ENCODE data around the gene TKT. TPM values are rescaled to one million over a fixed set of nuclear protein-coding genes. Genes with fewer than 3 reads are reported as not detected.

Gene TKT
- polyA plus RNA-seq, 1 donor from 2014 or later: 194 TPM

DNA sequence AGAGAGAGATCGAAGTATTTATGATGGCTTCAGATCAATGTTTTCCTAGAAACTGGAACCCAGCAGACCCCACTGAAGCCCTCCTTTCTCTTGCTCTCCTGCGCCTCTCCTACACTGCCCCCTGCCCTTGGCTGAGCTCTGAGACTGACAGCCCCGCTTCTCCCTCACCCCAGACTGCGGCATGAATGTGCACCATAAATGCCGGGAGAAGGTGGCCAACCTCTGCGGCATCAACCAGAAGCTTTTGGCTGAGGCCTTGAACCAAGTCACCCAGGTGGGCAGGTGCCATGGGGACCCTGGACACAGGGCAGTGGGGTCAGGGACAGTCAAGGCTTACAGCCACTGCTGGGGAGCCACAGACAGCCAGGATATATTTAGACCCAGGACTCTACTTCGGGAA is 71.1 kb downstream of the TKT start:
- no peaks in the 10 kb centered on the region for H3K36me3 ChIP-seq (ENCODE audit: insufficient read depth, low read length)
- H3K9ac ChIP-seq (ENCODE audit: low read length): no peak overlapping the region
- no peaks in the 10 kb centered on the region for H4K20me1 ChIP-seq (ENCODE audit: insufficient read depth)
- H3K9me3 ChIP-seq (ENCODE audit: low read length): no peaks in the 10 kb centered on the region
- no peaks in the 10 kb centered on the region for H3K79me2 ChIP-seq (replicated peaks; ENCODE audit: insufficient read depth, low read length)
- no peaks in the 10 kb centered on the region for H3K27me3 ChIP-seq (ENCODE audit: insufficient read depth, low read depth, low read length)
- H3K4me3 ChIP-seq (ENCODE audit: low read length): no peak overlapping the region
- no peak for TF ChIP-seq POLR2AphosphoS5 (IDR thresholded peaks at IDR 0.05)
- TF ChIP-seq, protein P1, sequence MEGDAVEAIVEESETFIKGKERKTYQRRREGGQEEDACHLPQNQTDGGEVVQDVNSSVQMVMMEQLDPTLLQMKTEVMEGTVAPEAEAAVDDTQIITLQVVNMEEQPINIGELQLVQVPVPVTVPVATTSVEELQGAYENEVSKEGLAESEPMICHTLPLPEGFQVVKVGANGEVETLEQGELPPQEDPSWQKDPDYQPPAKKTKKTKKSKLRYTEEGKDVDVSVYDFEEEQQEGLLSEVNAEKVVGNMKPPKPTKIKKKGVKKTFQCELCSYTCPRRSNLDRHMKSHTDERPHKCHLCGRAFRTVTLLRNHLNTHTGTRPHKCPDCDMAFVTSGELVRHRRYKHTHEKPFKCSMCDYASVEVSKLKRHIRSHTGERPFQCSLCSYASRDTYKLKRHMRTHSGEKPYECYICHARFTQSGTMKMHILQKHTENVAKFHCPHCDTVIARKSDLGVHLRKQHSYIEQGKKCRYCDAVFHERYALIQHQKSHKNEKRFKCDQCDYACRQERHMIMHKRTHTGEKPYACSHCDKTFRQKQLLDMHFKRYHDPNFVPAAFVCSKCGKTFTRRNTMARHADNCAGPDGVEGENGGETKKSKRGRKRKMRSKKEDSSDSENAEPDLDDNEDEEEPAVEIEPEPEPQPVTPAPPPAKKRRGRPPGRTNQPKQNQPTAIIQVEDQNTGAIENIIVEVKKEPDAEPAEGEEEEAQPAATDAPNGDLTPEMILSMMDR (IDR thresholded peaks at IDR 0.05; ENCODE audit: poor library complexity, severe bottlenecking): no peak
- TF ChIP-seq MXI1 (conservative IDR thresholded peaks at IDR 0.05; ENCODE audit: poor library complexity, severe bottlenecking): no peak
- TF ChIP-seq TAF1 (IDR thresholded peaks at IDR 0.05; ENCODE audit: low read depth): no peak
- TF ChIP-seq SMC3 (conservative IDR thresholded peaks at IDR 0.05; ENCODE audit: poor library complexity): no peak
- TF ChIP-seq EP300 (conservative IDR thresholded peaks at IDR 0.05; ENCODE audit: poor library complexity, severe bottlenecking): no peak
- no peak for TF ChIP-seq RAD21 (conservative IDR thresholded peaks at IDR 0.05)
- TF ChIP-seq, protein P2, sequence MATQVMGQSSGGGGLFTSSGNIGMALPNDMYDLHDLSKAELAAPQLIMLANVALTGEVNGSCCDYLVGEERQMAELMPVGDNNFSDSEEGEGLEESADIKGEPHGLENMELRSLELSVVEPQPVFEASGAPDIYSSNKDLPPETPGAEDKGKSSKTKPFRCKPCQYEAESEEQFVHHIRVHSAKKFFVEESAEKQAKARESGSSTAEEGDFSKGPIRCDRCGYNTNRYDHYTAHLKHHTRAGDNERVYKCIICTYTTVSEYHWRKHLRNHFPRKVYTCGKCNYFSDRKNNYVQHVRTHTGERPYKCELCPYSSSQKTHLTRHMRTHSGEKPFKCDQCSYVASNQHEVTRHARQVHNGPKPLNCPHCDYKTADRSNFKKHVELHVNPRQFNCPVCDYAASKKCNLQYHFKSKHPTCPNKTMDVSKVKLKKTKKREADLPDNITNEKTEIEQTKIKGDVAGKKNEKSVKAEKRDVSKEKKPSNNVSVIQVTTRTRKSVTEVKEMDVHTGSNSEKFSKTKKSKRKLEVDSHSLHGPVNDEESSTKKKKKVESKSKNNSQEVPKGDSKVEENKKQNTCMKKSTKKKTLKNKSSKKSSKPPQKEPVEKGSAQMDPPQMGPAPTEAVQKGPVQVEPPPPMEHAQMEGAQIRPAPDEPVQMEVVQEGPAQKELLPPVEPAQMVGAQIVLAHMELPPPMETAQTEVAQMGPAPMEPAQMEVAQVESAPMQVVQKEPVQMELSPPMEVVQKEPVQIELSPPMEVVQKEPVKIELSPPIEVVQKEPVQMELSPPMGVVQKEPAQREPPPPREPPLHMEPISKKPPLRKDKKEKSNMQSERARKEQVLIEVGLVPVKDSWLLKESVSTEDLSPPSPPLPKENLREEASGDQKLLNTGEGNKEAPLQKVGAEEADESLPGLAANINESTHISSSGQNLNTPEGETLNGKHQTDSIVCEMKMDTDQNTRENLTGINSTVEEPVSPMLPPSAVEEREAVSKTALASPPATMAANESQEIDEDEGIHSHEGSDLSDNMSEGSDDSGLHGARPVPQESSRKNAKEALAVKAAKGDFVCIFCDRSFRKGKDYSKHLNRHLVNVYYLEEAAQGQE (IDR thresholded peaks at IDR 0.05; ENCODE audit: borderline replicate concordance): no peak
- no peak for TF ChIP-seq EZH2 (IDR thresholded peaks at IDR 0.05; ENCODE audit: borderline replicate concordance, insufficient read depth, low read length, poor library complexity, severe bottlenecking)
- no peaks in the 10 kb centered on the region for H3K9me2 ChIP-seq (ENCODE audit: insufficient read depth, low read length)
- H3K4me2 ChIP-seq (ENCODE audit: low read length): no peak overlapping the region
- H3F3A ChIP-seq (ENCODE audit: insufficient read depth, low read length, poor library complexity, severe bottlenecking): no peaks in the 10 kb centered on the region
- no peak overlapping the region for H3K27ac ChIP-seq (ENCODE audit: low read length)
- no peak overlapping the region for H2AFZ ChIP-seq (ENCODE audit: low read depth, low read length)

DNA sequence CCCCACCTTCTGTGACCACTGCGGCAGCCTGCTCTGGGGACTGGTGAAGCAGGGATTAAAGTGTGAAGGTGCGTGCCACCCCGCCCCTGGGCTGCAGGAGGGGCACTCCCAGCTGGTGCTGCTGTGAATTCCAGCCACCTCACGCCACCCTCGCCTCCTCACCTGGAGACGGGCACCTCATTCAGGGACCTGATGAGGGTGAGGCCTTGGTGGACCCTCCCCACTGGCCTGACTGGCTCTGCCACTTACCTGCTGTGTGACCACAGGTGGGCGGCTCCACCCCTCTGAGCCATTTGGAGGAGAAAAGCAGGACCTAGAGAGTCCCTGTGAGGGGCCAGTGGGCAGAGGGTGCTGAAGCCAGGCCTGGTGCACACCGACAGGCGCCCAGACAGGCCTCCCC is 72.3 kb downstream of the TKT start:
- H3K9me2 ChIP-seq (ENCODE audit: insufficient read depth, low read length): no peaks in the 10 kb centered on the region
- H2AFZ ChIP-seq (ENCODE audit: low read depth, low read length): no peak overlapping the region
- H3K36me3 ChIP-seq (ENCODE audit: insufficient read depth, low read length): no peaks in the 10 kb centered on the region
- no peaks in the 10 kb centered on the region for H3K9me3 ChIP-seq (ENCODE audit: low read length)
- H3K9ac ChIP-seq (ENCODE audit: low read length): no peak overlapping the region
- H3K4me3 ChIP-seq (ENCODE audit: low read length): no peak overlapping the region
- H3K4me2 ChIP-seq (ENCODE audit: low read length): no peak overlapping the region
- H3K79me2 ChIP-seq (replicated peaks; ENCODE audit: insufficient read depth, low read length): no peaks in the 10 kb centered on the region
- TF ChIP-seq MXI1 (conservative IDR thresholded peaks at IDR 0.05; ENCODE audit: poor library complexity, severe bottlenecking): no peak
- TF ChIP-seq EZH2 (IDR thresholded peaks at IDR 0.05; ENCODE audit: borderline replicate concordance, insufficient read depth, low read length, poor library complexity, severe bottlenecking): no peak
- no peak for TF ChIP-seq EP300 (conservative IDR thresholded peaks at IDR 0.05; ENCODE audit: poor library complexity, severe bottlenecking)
- no peak for TF ChIP-seq SMC3 (conservative IDR thresholded peaks at IDR 0.05; ENCODE audit: poor library complexity)
- TF ChIP-seq POLR2AphosphoS5 (IDR thresholded peaks at IDR 0.05): no peak
- TF ChIP-seq, protein P2 (IDR thresholded peaks at IDR 0.05; ENCODE audit: borderline replicate concordance): no peak
- no peak for TF ChIP-seq RAD21 (conservative IDR thresholded peaks at IDR 0.05)
- no peak for TF ChIP-seq TAF1 (IDR thresholded peaks at IDR 0.05; ENCODE audit: low read depth)
- TF ChIP-seq, protein P1 (IDR thresholded peaks at IDR 0.05; ENCODE audit: poor library complexity, severe bottlenecking): no peak
- H3K27ac ChIP-seq (ENCODE audit: low read length): no peak overlapping the region
- no peaks in the 10 kb centered on the region for H3K27me3 ChIP-seq (ENCODE audit: insufficient read depth, low read depth, low read length)
- no peaks in the 10 kb centered on the region for H4K20me1 ChIP-seq (ENCODE audit: insufficient read depth)
- H3F3A ChIP-seq (ENCODE audit: insufficient read depth, low read length, poor library complexity, severe bottlenecking): no peaks in the 10 kb centered on the region

Measured in neural cell (in vitro differentiated cells).